Keratinocyte (primary cell): ENCODE measurements around the gene TARBP2. TPM values are rescaled to one million over a fixed set of nuclear protein-coding genes. Genes with fewer than 3 reads are reported as not detected.

ENCODE experiments used
- DNase-seq: peaks from one replicate; pipeline ENCODE4 v3.0.0-alpha.2; 2011; ENCODE audit warnings: low read depth, missing footprints, low spot score
- FAIRE-seq: peaks from 2 replicates; lab custom pipeline; 2011; peaks lifted over from hg19 to GRCh38; lab: Jason Lieb, UNC
- H2AFZ ChIP-seq: 2 replicates; pipeline ENCODE4 v1.6.0; 2012; ENCODE audit warnings: low read length, control low read depth, inconsistent platforms; ENCODE audit not compliant: control insufficient read depth
- H3K27ac ChIP-seq: 2 replicates; pipeline ENCODE4 v1.5.1; 2011; ENCODE audit warnings: low read length; ENCODE audit not compliant: control insufficient read depth, insufficient read depth
- H3K27me3 ChIP-seq: 3 replicates; pipeline ENCODE4 v1.6.0; 2011; ENCODE audit warnings: low read length; ENCODE audit not compliant: control insufficient read depth, insufficient read depth; ENCODE audit errors: extremely low read depth
- H3K36me3 ChIP-seq, 2 experiments: 2 replicates in 1 of 2; 3 replicates in 1 of 2; pipeline ENCODE4 v1.5.1; 2011; ENCODE audit warnings: low read length in 2 of 2, mild to moderate bottlenecking in 1 of 2; ENCODE audit not compliant: control insufficient read depth in 2 of 2, insufficient read depth in 2 of 2; ENCODE audit errors: extremely low read depth in 1 of 2
- H3K4me1 ChIP-seq: 3 replicates; pipeline ENCODE4 v1.5.1; 2011; ENCODE audit warnings: low read length; ENCODE audit not compliant: control insufficient read depth, insufficient read depth; ENCODE audit errors: extremely low read depth
- H3K4me2 ChIP-seq: 3 replicates; pipeline ENCODE4 v1.6.0; 2011; ENCODE audit warnings: low read depth, low read length; ENCODE audit not compliant: control insufficient read depth, insufficient read depth; ENCODE audit errors: extremely low read depth
- H3K4me3 ChIP-seq, 3 experiments: fragments of 200-600 bp in 1 of 3; sonication (generic) in 1 of 3; 2 replicates in 2 of 3; 3 replicates in 1 of 3; pipeline ENCODE4 v1.5.1; 2011 to 2016; ENCODE audit warnings: low read length in 3 of 3, mild to moderate bottlenecking in 3 of 3, control low read depth in 2 of 3, inconsistent platforms in 1 of 3, low read depth in 1 of 3, mixed read lengths in 1 of 3, mixed run types in 1 of 3, moderate library complexity in 1 of 3; ENCODE audit not compliant: control insufficient read depth in 2 of 3, insufficient read depth in 2 of 3; ENCODE audit errors: extremely low read depth in 1 of 3
- H3K79me2 ChIP-seq: 2 replicates; pipeline ENCODE4 v1.6.0; 2012; ENCODE audit warnings: low read length; ENCODE audit not compliant: control insufficient read depth, insufficient read depth
- H3K9ac ChIP-seq: 3 replicates; pipeline ENCODE4 v1.6.0; 2011; ENCODE audit warnings: low read length; ENCODE audit not compliant: control insufficient read depth, insufficient read depth; ENCODE audit errors: extremely low read depth
- H3K9me1 ChIP-seq: 3 replicates; pipeline ENCODE4 v1.6.0; 2011; ENCODE audit warnings: low read length; ENCODE audit not compliant: control insufficient read depth, insufficient read depth; ENCODE audit errors: extremely low read depth
- H3K9me3 ChIP-seq: 2 replicates; pipeline ENCODE4 v1.5.1; 2012; ENCODE audit warnings: low read depth, low read length; ENCODE audit not compliant: control insufficient read depth
- H4K20me1 ChIP-seq: 3 replicates; pipeline ENCODE4 v1.6.0; 2011; ENCODE audit warnings: low read length; ENCODE audit not compliant: control insufficient read depth, insufficient read depth; ENCODE audit errors: extremely low read depth
- CTCF ChIP-seq, 3 experiments: IDR thresholded peaks in 1 of 3; conservative IDR thresholded peaks in 1 of 3; optimal IDR thresholded peaks in 1 of 3; 2 replicates in 2 of 3; 3 replicates in 1 of 3; pipeline versions ENCODE3 to v1.5.1; 2011; ENCODE audit warnings: low read length in 3 of 3, mild to moderate bottlenecking in 3 of 3, moderate library complexity in 2 of 3, control low read depth in 1 of 3, inconsistent platforms in 1 of 3; ENCODE audit not compliant: insufficient read depth in 2 of 3; ENCODE audit errors: extremely low read depth in 1 of 3
- EZH2 ChIP-seq: IDR thresholded peaks from one replicate; pipeline ENCODE4 v1.6.1; 2012; ENCODE audit warnings: inconsistent platforms, mild to moderate bottlenecking, low read length, moderate library complexity
- dilution Hi-C: fragments of 300-500 bp; cut with MboI; formaldehyde crosslinking; loops from one replicate; pipeline ENCODE4 v1.7.0; 2020; ENCODE audit warnings: low sequenced_read_pairs; ENCODE audit not compliant: extremely low pct_ligation_motif_present
- polyA plus RNA-seq, 5 experiments: library from polyadenylated mRNA; depleted of rRNA in 3 of 5; stranded (reverse) in 3 of 5; stranded (forward) in 1 of 5; unstranded in 1 of 5; fragments of >200 nt; gene quantifications; 1 replicate in 1 of 5; 2 replicates in 3 of 5; 3 replicates in 1 of 5; pipeline versions ENCODE4 v1.2.1 to v1.2.3, GENCODE V29; 2011 to 2012; ENCODE audit warnings: missing spikeins in 2 of 5, low read depth in 1 of 5, low replicate concordance in 1 of 5

TARBP2 gene
- polyA plus RNA-seq, 1 donor (not counting 4 experiments of a cell fraction or from before 2014, with no cell fraction given), result 21.0 TPM

GRCh38 chr12:53461591-53461990 lies 39.5 kb upstream of the TARBP2 start:
- H3K27ac ChIP-seq, result no peak overlapping the region
- no peaks in the 10 kb centered on the region for H3K9me1 ChIP-seq
- H3K4me1 ChIP-seq, result no peaks in the 10 kb centered on the region
- no peak for DNase-seq
- H3K4me2 ChIP-seq, result no peak overlapping the region
- no peak for FAIRE-seq
- H3K4me3 ChIP-seq, result no peak overlapping the region
- dilution Hi-C loops, result no loop called here
- no peak for TF ChIP-seq EZH2
- no peak for TF ChIP-seq CTCF (optimal IDR thresholded peaks at IDR 0.05 in 1 of 3, IDR thresholded peaks at IDR 0.05 in 1 of 3, conservative IDR thresholded peaks at IDR 0.05 in 1 of 3; ENCODE audit: extremely low read depth in 1 of 3, insufficient read depth in 2 of 3, low read length in 3 of 3)
- H3K9ac ChIP-seq, result no peak overlapping the region
- H3K9me3 ChIP-seq, result no peaks in the 10 kb centered on the region
- H3K36me3 ChIP-seq, result peaks cover 66 to 85% of the 10 kb centered on the region in 2 experiments
- no peak overlapping the region for H2AFZ ChIP-seq
- H4K20me1 ChIP-seq, result peaks cover 28% of the 10 kb centered on the region
- H3K27me3 ChIP-seq, result no peaks in the 10 kb centered on the region
- peaks cover 90% of the 10 kb centered on the region for H3K79me2 ChIP-seq

GRCh38 chr12:53462935-53463334 lies 38.1 kb upstream of the TARBP2 start:
- dilution Hi-C loops, result no loop called here
- peaks cover 91% of the 10 kb centered on the region for H3K79me2 ChIP-seq
- no peak overlapping the region for H2AFZ ChIP-seq
- H3K4me1 ChIP-seq, result no peaks in the 10 kb centered on the region
- DNase-seq (no peak), FAIRE-seq (no peak)
- H3K36me3 ChIP-seq, result peaks cover 66 to 89% of the 10 kb centered on the region in 2 experiments
- peaks cover 35% of the 10 kb centered on the region for H4K20me1 ChIP-seq
- no peak overlapping the region for H3K9ac ChIP-seq
- H3K9me3 ChIP-seq, result no peaks in the 10 kb centered on the region
- no peak overlapping the region for H3K4me3 ChIP-seq
- H3K9me1 ChIP-seq, result no peaks in the 10 kb centered on the region
- H3K27me3 ChIP-seq, result no peaks in the 10 kb centered on the region
- no peak for TF ChIP-seq EZH2
- TF ChIP-seq CTCF (optimal IDR thresholded peaks at IDR 0.05 in 1 of 3, IDR thresholded peaks at IDR 0.05 in 1 of 3, conservative IDR thresholded peaks at IDR 0.05 in 1 of 3; ENCODE audit: extremely low read depth in 1 of 3, insufficient read depth in 2 of 3, low read length in 3 of 3), result no peak
- H3K27ac ChIP-seq, result no peak overlapping the region
- no peak overlapping the region for H3K4me2 ChIP-seq
